Stomach (tissue), 4 donors: ENCODE results near the gene CRYGB.

Source experiments
- POLR2A ChIP-seq, 4 donors: fragments of 450-650 bp; IDR thresholded peaks; one replicate each; pipeline ENCODE4 v1.6.1; 2016; ENCODE audit warnings: antibody characterized with exemption in 4 of 4, control low read depth in 2 of 4, mild to moderate bottlenecking in 1 of 4, moderate library complexity in 1 of 4
- TF ChIP-seq, protein P1 (sequence below), 7 experiments: fragments of 450-650 bp in 4 of 7; fragments of 200-600 bp in 3 of 7; sonication (generic) in 3 of 7; IDR thresholded peaks; one replicate each; pipeline ENCODE4 v1.5.1; 2016 to 2019; ENCODE audit warnings: antibody characterized with exemption in 7 of 7, control low read depth in 2 of 7, mild to moderate bottlenecking in 1 of 7

DNA sequence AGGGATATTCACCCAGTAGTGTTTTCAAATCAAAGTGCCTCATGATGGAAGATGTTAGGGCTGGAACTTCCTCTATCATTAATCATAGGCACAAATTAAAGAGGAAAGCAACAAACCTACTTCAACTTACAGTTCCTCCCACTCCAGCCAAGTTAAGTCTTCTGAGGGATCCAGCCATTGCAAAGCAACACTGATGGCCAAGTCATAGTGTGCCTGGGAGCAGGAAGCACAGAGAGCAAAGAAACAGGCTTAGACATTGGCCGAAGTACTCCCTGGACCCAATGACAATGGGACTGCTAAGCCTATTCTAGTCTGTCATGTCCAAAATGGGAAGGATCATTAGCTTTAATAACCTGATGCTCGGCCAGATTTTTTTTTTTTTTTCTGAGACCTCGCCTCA is 36.9 kb upstream of the CRYGB start:
- no peak for TF ChIP-seq POLR2A (IDR thresholded peaks at IDR 0.05)
- TF ChIP-seq, protein P1, sequence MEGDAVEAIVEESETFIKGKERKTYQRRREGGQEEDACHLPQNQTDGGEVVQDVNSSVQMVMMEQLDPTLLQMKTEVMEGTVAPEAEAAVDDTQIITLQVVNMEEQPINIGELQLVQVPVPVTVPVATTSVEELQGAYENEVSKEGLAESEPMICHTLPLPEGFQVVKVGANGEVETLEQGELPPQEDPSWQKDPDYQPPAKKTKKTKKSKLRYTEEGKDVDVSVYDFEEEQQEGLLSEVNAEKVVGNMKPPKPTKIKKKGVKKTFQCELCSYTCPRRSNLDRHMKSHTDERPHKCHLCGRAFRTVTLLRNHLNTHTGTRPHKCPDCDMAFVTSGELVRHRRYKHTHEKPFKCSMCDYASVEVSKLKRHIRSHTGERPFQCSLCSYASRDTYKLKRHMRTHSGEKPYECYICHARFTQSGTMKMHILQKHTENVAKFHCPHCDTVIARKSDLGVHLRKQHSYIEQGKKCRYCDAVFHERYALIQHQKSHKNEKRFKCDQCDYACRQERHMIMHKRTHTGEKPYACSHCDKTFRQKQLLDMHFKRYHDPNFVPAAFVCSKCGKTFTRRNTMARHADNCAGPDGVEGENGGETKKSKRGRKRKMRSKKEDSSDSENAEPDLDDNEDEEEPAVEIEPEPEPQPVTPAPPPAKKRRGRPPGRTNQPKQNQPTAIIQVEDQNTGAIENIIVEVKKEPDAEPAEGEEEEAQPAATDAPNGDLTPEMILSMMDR (IDR thresholded peaks at IDR 0.05), result no peak
